Hematopoietic multipotent progenitor cell treated with erythropoietin and hydrocortisone succinate and interleukin-3 and kit ligand, for 17 days (in vitro differentiated cells): Measurements from ENCODE around the gene SYCP2.

Experiments
- DNase-seq: peaks from one replicate; pipeline ENCODE4 v3.0.0-alpha.2; 2015; ENCODE audit warnings: low spot score

SYCP2 gene

DNA sequence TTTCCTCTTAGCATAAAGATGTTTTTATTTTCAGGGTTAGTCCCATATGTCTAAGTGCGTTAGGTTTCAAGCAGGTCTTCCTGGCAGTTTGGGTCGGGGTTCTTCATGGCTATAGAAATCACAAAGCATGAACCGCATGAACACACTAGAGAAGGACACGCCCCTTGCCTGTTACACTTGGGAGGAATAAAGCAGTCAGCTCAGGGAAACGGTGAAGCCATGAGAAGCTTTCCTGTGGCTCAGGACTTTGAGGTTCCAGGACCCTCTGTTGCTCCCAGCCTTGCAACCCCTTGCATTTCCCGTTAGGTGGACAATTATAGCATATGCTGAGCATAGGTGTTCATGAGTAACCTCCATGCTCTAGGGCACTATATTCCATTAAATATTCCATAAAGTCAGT lies 96.7 kb downstream of the SYCP2 start:
- no peak for DNase-seq

DNA sequence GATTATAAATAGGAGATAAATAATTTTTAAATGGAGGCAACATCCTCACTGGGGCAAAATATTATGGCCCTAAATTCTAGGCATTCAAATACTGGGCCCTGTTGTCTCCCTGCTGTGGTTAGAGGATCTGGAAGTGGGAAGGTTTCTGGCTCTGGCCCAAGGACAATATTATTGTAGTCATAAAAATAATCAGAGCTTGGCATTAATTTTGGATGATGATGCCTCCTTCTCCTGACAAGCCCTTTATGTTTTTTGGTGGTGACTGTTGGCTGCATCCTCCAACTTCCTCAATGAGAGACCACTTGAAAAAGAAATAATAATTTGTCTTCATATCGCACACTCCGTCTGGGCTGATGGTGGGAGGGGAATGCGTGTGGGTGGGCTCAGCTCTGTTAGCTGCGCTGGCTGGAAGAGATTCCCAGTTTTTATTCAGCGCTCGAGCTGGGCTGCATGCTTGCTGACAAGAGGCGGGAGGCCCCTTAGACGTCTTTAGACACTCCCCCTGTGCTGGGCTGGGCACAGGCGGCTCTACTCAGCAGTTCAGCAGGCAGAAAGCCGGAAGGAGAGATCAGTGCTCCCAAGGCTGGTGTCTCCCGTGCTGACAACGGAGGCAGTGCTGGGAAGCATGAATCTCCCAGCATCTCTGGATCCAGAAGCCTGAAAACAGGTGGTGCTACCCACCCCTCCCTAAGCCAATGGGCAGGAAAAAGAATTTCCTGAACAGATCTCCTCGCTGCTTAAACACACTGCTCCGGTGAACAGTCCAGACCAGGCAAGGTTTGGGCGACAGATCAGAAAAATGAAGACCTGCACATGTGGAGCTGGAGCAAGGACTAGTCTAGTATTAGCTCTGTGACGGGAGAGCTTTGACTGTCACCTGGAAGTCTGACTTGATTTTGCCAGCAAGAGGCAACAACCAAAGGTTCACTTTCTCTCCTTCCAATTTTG lies 97.7 kb downstream of the SYCP2 start:
- no peak for DNase-seq

DNA sequence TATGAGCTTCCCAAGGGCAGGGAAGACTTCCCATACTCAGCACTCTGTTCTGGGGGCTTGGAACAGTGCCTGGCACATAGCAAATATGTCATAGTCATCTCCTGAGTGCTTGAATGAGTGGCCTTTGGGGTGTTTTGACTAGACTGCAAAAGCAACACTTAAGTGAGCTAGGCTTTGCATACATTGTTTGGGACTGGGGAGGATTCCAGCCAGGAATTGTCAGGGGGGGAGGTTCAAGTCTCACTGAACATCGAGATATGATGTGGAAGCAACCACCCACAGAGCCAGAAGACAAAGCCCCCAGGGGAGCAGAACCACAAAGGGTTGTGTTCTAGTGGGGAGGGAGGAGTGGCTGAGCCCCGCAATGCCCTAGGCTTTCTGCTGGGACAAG lies 98.4 kb downstream of the SYCP2 start:
- DNase-seq, result no peak

DNA sequence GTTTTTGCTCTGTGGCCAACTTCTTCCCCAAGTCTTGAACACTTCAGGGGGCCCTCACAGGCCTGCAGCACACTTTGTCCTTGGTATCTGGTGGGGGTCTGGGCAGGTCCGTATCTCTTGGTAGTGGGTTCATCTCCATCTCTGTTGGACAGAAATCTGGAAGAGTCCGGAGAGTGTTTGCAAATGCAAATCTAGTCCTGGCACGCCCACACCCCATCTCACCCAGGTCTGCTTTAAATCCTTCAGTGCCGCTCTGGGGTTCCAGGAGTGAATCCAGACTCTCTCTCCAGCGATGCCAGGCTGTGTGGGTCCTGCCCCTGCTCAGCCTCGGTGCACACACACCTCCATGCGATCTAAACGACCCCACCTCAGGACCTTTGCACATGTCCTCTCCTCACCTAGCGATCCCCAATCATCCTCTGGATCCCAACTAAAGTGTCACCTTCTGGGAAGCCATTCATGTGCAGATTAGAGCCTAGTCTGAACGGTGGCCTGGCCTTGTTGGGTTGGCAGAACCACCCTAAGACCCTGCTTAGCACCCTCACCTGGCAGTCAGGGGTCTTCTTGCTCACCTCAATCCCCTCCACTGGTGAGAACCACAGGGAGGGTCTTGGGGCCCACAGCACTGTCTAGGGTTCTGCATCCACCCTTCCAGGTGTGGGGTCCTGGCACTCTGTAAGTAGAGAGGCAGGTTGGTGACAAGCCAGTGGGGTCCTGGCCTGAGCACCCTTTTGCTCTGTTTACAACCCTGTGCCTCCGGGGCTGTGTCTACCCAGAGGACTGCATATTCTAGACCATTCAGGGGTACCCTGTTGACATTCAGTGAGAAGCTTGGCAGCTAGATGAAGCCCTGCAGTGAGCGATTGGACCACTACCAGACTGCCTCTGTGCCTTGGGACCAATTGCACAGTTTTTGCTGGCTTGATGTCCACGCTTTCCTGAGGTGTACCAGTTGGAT lies 100.8 kb downstream of the SYCP2 start:
- no peak for DNase-seq

DNA sequence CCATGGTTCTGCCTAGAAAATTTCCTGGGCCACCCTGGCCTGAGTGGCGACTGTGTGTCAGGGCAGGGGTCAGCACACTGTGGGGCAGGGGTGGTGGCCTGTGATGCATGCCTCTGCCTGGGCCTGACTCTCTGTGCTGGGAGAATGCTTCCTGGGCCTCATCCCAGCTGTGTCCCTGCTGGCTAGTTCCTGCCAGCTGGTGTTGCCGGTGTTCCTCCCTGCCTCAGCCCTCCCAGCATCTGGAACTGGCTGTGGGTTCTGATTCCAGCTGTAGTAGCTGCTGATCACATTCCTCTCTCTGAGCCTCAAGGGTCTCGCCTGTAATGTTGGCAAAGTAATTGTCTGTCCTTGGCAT lies 101.5 kb downstream of the SYCP2 start:
- no peak for DNase-seq

DNA sequence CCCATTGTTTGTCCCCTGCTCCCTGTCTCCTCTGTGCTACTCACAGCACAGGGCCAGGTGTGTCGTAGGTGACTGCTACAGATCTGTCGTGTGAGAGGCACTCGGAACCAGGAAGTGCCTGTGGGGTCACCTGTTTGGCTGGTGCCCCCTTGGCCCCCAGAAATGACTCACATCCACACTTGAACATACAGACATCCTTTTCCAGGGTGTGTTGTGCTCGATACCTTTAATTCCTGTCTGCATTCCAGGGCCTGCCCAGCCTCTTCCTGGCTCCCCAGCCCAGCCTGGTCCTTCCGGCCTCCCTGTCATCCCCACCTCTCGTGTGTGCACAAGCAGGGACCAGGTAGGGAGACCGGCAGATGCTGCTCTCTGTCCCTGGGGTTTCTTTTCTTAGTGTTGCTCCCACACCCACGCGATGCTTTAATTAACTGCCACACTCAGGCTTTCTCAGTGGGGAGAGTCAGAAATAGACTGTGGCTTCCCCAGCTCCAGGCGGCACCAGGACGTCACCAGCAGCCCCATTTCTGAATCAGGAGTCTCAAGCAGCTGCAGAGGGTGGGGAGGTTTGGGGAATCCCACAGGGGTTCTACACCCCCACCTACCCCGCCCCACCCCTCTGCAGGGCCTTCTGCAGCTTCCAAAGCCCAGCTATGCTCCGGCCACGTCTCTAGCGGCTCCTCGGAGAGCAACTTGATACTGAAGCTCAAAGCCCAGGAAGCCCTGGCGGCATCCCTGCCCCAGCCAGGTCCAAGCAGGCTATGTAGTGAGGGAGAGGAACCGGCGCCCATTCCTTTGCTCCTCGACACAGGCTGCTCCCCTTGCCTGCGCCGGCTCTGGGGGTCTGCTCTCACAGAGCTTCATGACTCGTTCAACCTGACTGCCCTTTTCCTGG lies 102.2 kb downstream of the SYCP2 start:
- no peak for DNase-seq

DNA sequence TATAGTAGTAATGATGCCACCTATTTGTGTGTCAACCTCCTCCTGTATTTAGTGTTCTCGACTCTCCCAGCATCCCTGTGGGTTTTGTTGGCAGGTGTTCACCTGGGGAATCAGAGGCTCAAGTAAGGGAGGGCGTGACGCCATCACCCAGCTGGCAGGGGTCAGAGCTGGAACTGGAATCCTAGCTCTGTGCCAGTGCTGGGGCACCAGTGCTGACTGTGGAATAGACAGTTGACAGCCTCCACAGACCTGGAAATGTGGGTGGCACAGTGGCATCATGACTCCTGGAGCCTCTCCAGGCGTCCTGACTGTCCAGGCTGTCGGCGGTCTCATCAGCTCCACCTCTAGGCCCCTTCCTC lies 102.8 kb downstream of the SYCP2 start:
- no peak for DNase-seq

DNA sequence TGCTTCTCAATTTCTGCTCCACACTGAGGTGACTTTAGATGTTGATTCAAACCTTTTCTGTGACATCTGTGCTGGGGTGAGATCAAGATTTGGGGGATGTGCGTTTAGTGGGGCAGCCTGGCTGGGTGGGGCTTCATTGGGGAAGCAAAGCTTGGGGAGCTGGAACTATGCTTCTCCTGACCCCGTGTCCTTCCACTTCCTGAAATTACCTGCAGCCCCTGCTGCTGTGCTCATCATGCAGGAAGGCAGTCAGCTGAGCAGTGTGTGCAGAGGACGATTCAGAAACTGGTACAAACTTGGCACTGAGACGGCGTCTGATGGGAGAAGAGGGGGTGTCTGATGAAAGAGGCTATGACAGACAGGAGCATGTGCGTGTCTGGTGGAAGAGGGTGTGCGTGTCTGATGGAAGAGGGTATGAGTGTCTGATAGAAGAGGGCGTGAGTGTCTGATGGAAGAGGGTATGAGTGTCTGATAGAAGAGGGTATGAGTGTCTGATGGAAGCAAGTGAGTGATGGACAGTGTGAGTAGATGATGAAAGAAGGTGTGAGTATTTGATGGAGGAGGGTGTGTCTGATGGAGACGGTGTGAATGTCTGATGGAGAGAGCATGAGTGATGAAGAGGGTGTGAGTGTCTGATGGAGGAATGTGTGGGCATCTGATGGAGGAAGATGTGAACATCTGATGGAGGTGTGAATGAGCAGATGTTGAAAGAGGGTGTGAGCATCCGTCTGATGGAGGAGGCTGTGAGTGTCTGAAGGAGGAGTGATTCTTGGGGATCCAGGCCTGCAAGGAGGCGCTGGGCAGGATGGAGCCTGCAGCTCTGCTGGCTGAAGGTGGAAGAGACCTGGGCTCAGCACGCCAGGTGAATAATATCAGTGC lies 103.4 kb downstream of the SYCP2 start:
- DNase-seq, result no peak

DNA sequence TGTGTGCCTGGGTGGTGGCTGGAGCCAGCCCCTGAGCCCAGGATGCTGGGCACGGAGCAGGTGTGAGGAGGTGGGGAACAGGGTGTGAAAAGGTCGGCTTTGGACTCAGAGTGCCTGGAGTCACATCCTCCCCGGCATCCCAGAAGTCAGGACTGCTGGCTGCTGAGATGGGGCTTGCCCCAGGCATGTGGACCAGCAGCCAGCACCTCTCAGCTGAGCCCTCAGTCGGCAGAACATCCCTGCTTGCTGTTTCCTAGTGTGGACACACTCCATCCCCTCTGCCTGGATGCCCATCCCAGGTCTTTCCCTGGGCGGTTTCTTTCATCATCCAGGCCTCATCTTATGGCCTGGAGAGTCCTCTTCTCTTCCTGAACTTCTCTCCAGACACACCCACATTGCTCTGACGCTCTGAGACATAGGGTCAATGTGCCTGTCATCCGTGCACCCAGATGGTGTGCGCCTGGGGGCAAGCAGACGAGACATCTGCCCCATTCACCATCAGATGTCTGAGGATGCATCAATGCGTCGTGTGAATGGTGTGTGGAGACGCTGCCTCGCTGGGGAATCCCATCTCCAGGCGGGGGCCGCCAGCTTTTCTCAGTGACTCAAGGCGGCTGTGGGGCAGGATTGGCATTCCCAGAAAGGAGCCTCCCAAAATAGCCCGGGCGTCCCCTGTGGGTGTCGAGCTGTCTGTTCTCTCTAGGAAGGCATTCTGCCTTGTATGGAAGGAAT lies 104.2 kb downstream of the SYCP2 start:
- no peak for DNase-seq

DNA sequence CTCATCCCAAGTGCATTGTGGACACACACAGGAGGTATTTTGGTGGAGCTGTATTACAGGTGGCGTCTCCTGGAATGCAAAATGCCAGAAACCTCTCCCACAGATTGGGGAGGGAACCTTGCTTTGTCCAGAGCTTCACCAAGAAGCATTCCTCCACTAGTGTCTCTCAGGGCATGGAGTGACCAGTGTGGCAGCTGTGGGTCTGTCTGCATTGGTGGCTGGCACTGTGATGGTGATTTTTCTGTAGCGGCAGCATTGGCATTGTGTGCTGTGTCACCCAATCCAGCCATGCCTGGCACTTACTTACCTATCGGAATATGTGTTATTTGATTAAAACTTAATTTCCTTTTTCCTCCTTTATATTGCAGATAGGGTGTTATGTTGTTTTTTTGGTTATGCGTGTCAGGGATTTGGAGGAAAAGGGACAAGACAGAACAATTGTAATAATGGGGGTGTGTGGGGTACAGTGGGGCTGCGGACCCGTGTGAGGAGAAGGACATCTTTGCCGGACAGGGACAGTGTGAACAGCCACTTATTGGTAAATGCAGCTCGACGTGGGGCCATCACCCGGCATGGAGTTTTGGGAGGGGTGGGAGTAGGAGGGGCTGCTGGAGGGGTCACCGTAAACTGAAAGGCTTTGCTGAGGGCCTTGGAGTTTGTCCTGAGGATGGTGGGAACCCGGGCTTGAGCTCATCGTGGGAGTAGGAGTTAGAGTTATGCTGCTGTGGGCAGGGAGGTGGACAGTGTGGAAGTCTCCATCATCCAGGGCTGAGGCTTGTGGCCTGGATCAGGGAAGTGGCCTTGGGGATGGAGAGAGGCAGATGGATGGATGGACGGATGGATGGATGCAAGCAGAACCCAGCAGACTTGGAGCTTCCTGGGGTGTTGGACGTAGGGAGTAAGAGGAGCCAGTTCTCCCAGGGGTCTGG lies 105.0 kb downstream of the SYCP2 start:
- no peak for DNase-seq

DNA sequence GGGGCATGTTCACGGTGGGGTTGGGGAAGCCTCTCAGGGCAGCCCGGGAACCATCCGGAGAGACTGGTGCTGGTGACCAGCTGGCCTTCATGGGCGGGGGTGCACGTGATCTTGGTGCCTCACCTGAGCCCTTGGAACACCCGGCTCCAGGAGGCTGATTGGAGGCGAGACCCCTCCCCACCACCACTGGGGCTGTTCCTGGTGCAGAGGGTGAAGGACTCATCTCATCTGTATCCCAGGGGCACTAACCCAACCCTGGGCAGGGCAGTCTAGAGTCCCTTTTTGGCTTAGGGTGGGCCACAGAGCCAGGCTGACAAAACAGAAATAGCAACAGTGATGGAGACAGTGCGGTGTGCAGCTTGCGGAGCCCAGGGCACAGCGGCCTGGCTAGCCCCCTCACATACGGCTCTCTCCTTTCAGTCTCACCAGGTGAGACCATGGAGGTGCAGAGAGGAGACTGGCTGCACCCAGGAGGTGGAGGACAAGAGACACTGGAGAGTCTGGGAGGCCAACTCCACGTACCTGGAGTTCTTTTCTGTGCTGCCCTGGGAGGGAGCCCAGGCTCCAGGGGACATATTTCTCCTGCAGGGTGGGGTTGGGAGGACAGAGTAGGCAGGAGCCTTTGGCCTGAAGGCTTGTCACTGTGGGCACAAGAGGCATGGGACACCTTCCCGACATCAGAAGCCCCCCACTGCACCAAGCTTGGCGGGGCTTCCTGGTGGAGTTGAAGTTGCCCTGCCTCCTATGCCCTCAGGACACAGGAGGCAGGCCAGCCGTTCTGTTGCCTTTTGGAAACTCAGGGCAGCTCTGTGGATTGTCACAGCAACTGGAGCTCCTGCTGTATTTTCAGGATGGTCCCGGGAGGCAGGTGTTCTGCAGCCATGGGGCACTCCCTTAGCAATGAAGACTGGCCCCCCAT lies 106.0 kb downstream of the SYCP2 start:
- DNase-seq, result no peak

DNA sequence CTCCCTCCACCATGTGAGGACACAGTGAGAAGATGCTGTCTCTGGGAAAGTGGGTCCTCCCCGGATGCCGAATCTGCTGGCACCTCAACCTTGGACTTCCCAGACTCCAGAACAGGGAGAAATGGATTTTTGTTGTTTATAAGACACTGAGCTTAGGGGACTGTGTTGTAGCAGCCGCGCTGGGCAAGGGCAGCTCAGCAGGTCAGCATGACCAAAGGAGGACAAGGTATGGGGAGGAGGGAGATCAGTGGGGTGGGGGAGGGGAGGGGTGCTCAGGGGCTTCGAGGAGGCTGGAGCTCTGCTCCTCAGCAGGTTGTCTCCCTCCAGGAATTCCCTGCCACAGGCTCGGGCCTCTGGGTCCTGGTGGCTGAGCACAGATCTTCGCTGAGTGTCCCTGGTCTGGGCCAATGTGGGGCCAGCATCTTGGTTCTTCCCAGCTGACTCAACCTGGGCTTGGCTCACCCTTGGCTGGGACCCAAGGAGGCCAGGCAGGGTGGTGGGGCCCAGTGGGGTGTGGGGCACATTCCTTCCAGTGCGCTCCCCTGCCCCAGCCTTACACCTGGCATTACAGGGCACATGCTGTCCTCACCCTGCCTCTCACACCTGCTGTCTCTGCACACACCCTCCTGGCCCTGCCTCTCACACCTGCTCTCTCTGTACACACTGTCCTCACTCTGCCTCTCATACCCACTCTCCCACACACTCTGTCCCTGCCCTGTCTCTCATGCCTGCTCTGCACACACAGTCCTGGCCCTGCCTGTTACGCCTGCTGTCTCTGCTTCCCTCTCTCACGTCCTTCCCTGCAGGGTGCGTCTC lies 107.3 kb downstream of the SYCP2 start:
- no peak for DNase-seq

DNA sequence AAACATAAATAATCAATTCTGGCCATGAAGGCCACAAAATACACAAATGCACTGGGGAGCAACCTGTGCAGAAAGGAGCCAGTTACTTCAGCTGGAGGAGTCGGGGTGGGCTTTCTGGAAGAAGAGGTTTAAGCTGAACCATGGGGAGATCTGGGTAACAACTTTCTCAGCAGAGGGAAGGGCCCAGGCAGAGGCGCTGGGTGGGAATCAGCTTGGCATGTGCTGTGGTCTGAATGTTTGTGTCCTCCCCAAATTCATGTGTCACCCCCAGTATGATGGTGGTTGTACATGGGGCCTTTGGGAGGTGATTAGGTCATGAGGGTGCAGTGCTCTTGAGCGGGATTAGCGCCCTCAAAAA lies 107.9 kb downstream of the SYCP2 start:
- DNase-seq, result no peak

DNA sequence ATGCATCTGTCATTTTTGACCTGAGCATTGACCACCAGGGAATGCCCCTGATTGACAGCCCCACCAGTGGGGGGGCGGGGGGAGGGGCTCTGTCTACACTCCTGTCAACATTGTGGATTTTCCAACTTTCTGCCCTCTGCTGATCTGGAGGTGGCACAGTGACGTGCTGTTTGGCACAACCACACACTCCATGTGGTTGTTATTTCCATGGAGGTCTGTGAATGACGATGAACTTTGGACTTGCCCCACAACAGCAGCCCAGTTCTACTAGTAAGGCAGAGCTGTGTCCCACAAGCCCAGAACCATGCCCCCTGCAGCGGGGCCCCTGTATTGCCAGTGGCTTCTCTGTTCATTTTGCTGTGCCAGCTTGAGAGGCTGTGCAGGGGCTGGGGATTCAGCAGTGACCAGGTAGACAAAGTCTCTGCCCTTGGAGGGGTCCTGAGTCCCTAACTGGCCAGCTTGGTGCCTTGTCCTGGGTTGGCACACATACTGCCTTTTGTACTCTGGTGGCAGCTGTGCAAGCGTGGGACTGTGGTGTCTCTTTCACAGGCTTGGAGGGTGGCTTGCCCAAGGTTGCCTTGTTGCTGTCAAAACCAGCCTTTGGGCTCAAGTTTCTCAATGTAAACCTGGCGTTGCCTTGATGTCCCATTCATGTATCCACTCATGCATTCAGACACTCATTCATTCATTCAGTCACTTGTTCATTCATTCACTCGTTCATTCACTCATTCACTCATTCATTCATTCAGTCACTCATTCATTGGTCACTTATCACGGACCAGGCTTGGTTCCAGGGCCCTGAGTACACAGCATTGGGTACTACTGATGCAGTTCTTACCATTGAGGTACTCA lies 108.5 kb downstream of the SYCP2 start:
- DNase-seq, result no peak

DNA sequence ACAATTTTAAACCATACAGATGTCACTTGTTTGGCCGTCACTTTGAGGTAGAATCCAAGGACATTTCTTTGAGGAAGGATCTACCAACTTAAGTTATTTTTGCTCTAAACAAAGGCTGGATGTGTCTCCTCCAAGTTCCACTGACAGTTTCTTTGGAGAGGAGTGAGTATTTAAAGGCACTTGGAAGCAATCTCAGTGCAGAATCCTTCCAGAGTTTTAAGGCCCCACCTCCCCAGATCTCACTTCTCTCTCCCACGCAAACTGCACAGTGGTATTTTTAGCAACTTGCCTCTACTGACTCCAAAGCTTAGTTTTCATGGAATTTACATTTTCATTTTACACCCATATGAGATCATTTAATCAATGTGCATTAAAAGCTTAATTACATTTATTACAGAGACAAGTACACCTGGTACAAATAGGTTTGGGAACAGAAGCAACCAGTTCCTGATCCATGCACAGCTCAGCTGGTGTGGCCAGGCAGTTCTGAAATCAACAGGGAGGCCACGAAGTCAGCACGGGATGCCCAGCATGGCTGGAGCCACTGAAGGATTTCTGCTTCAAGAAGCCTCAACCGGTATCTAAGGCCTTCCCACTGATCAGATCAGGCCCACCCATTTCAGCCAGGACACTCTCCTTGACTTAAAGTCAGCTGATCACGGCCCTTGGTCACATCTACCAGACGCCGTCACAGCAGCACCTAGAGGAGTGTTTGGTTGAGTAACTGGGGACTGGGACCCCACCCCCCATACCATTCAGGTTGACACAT lies 109.8 kb downstream of the SYCP2 start:
- no peak for DNase-seq

DNA sequence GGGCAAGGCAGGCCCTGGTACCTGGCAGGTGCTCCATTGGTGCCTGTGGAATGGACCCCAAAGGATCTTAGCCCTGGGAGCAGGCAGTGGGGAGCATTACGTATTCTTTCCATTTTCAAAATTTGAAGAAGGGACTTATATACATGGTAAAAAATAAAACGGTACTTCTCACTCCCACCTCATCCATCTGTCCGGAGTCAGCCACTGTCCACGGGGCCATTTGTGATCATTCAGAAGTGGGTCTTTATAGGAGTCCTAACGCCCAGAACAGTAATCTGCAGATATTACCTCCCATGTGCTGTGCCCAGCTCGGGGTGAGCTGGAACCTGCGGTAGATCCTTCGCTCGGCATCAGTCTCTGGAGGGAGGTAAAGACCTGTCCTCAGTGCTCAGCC lies 110.4 kb downstream of the SYCP2 start:
- no peak for DNase-seq
